Activated naive CD4-positive, alpha-beta T cell treated with Interleukin-2 at 50 U/mL for 16 hours (primary cell): ENCODE data around the gene KCTD7.
"Not testable (repeated sequence)": the region's sequence is repeated elsewhere in the genome, so short reads cannot be mapped to it uniquely, and the experiment has no call there.

Source experiments
- DNase-seq: peaks from one replicate; pipeline ENCODE4 v3.0.0-alpha.2; 2020

KCTD7 gene

DNA sequence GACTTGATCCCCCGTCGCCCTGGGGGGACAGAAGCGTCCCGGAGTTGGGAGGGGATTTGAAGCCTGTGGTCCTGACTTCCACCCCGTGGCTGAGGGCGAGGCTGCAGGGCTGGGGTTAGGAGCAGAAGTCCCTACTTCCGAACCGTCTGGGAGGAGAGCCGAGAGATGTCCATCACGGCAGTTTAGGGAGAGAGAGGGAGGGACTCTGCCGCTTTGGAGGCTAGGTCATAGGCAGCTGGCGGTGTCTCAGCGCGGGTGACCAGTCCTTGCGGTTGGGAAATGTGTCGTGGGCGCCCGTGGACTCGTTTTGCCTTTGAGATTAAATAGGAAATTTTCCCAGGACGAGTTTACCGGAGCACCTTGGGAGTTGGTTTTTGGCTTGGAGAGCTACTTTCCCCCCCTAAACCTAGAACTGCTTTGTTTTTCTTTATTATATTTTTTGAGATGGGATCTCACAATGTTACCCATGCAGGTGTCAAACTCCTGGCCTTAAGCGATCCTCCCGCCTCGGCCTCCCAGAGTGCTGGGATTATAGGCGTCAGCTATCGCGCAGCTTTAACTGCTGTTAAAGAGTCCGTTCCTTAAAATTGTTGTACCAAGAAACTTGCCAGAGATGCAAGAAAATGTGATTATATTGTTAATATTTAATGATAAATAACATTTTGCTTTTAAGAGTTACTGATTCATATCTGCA lies 26.6 kb downstream of the KCTD7 start:
- peak; percentile 8 for DNase-seq

DNA sequence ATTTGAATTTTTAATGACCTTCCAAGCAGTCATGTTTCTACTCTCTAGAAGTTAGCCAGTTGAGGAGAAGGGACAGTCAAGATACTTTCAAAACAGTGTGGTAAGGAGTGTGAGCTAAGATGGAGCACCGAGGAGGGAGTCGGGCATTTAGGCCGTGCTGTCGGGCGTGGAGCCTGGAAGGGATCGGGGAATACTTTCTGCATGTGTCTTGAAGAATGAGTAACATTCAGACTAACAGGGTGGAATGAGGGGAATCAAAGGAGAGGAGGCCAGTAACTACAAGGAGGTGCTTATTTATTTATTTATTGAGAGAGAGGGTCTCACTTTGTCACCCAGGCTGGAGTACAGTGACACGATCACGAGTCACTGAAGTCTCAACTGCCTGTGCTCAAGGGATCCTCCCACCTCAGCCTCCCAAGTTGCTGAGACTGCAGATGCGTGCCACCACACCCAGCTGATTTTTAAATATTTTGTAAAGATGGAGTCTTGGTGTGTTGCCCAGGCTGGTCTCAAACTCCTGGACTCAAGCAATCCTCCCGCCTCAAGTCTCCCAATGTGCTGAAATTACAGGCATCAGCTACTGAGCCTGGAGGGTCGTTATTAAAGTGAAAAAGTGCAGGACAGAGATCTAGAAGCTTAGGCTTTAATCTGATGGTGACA lies 27.3 kb downstream of the KCTD7 start:
- DNase-seq, result not testable (repeated sequence)

DNA sequence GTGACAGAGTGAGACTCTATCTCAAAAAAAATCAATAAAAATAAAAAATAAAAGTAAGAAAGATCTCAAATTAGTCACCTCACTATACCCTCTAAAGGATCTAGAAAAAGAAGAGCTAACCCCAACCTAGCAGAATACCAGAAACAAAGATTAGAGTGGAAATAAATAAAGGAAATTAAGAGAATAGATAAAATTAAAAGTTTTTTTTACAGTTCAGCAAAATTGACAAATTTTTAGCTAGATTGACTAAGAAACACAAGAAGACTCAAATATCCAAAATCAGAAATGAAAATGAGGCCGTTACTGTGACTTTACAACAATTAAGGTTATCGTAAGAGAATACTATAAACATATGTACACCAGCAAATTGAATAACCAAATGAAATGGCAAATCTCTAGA lies 29.1 kb downstream of the KCTD7 start:
- no peak for DNase-seq

DNA sequence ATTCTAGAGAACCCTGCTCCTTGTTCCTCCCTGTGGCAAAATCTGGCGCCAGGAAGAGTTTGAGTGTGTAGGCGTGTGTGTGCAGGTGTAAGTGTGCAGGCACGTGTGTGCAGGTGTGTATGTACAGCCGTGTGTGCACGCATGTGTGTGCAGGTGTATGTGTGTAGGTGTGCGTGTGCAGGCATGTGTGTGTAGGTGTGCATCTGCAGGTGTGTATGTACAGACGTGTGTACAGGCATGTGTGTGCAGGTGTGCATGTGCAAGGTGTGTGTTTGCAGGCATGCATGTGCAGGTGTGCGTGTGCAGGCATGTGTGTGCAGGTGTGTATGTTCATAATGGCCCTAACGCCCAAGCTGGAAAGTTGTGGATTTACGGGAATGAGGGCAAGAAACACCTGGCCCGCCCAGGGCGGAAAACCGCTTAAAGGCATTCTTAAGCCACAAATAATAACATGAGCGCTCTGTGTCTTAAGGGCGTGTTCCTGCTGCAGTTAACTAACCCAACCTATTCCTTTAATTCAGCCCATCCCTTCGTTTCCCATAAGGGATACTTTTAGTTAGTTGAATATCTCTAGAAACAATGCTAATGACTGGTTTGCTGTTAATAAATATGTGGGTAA lies 34.1 kb downstream of the KCTD7 start:
- DNase-seq, result no peak

DNA sequence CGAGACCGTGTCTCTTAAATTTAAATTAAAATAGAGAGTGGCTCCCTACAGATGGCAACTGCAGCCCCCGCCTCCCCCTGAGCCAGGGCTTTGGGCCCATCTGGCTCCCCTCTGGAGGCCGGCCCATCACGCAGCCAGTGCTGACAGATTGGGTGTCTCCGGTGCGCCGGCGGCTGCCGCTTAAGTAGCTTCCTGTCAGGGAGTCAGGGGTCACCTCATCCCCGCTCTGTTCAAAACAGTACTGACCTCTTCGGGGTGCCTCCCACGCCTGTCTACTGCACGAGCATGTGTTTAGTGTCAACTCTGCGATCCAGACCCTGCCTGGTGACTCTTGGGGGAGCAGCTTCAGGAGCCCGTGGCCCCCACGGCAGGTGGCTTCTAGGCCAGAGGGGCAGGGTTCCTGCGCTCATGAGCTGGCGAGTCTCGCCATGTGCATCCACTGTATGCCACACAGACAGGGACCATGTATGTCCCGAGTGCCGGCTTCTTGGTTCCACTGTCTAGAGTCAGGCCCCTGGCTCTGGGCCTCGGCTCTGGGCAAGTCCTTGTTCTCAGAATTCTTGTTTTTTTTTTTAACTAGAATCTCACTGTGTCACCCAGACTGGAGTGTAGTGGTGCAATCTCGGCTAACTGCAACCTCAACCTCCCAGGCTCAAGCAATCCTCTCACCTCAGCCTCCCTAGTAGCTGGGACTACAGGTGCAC lies 36.1 kb downstream of the KCTD7 start:
- DNase-seq, result no peak

DNA sequence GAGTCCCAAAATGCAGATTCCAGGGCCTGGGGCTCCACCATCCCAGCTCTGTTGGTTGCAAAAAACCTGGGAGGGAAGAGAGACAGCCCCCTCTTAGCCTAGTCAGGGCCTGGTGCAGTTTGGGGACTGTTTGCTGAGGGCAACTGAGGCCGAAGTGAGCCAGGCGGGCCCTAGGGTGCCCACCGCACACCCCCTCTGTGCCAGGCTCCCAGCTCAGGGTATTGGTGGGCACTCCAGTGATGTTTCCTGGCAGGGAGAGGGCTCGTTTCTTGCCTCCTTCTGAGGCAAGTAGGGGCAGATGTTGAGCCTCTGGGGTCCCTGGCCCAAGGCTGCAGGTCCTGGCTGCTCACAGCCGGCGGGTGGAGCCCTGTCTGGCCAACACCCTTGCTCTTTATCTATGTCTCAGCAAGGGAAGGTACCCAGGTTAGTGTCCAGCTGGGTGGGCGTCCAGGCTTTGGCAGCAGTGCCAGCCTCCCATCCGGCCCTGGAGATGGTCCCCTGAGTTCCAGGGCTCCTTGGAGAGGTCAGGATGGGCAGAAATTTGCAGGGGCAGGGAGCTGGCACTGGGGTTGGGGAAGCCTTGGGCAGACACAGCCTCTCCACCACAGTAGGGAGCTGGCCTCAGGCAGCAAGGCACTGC lies 37.8 kb downstream of the KCTD7 start:
- DNase-seq, result no peak

DNA sequence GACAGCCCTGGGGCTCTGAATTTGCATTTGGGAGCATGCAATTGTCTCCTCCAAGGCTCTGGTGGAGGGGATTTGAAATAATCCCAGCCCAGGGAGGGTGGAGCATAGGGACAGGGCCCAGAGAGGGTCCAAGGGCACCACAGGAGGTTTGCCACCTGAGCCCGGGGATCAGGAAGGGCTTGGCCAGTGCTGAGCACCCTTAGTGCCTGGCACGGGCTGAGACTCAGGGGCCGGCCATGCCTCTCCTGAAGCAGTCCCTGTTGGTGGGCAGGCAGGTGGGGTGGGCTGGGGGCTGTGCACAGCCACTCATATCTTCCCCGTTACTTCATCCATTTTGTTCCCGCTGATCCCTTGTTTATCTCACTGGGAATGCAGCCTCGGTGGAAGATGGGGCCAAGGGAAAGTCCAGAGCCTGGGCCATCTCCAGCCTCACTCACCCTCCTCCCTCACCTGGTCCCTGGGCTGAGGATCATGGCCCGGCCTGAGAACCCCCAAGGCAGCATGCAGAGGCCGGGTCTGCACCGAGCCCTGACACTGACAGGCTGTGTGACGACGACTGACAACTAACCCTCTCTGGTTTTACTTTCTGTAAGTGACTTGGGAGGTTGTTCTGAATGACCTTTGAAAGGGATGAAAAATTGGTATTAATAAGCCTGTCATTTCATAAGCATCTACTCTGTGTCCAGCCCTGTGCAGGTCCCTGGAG lies 38.5 kb downstream of the KCTD7 start:
- no peak for DNase-seq

DNA sequence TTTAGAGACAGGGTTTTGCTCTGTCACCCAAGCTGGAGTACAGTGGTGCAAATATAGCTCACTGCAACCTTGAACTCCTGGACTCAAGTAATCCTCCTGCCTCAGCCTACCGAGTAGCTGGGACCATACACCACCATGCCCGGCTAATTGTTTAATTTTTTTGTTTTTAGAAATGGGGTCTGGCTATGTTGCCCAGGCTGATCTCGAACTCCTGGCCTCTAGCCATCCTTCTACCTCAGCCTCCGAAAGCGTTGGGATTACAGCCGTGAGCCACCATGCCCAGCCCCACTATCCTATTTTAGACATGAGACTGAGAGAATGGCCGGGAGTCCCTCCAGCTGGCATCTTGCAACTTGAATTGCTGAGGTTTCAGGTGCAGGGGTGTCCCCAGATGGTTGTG lies 39.4 kb downstream of the KCTD7 start:
- no peak for DNase-seq

DNA sequence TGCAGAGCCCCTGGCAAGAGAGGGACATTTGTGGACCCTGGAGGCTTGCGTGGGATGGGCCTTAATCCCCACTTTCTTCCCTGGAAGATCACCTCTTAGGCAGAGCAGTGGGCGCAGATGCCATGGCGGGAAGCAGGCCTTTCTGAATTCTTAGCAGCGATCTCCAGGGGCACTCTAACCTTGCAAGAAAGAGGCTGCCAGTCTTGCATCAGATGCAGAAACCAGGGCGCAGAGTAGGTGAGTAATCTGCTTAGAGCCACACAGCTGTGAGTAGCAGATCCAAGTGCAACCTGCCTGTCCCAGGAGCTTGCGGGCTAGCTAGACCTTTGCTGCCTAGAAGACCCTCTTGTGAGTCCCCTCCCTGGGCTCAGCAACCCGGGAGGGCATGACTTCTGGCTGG lies 40.0 kb downstream of the KCTD7 start:
- no peak for DNase-seq

DNA sequence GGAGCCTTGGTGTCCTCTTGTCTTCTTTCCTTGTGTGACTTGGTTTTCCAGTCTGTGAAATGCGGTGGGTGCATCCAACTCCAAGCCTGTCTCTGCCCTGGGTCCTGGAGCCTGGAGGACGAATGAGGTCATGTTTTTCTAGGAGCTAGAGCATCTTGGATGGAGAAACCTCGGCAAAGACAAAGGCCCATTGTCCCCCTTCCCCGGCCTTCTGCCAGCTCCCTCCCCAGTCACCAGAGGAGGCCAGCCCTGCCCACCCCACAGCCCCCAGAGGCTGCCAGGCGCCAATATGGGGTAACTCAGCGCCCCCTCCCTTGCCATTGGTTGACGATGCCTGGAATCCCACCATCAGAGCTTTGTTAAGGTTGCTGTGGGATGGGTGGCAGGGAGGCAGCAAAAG lies 40.4 kb downstream of the KCTD7 start:
- no peak for DNase-seq

DNA sequence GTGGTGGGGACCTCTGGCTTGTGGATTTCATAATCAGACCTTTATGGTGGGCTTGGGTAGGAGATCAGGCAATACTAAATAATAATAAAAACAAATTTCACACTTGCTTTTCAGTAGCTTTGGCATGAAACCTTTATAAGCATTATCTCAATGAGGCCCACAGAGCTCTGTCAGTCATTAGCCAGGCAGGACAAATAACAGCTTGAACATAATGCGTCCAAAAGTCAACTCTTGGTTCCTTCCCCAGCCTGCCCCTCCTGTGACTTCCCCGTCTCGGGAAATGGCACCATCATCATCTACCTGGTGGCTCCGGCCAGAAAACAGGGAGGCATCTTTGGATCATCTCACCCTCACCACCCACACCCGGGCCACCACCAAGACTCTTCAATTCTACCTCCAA lies 40.8 kb downstream of the KCTD7 start:
- DNase-seq, result no peak

DNA sequence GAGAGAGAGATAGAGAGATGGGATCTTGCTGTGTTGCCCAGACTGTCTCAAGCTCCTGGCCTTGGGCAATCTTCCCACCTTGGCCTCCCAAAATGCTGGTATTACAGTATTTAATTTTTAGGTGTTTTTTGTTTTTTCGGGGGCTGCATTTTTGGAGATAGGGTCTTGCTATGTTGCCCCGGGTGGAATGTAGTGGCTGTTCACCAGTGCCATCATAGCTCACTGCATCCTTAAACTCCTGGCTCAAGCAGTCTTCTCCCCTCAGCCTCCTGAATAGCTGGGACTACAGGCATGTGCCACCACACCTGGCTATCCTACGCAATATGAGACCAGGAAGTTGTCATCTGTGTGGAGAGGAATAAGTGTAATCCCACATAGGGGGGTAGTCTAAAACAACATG lies 42.4 kb downstream of the KCTD7 start:
- no peak for DNase-seq

DNA sequence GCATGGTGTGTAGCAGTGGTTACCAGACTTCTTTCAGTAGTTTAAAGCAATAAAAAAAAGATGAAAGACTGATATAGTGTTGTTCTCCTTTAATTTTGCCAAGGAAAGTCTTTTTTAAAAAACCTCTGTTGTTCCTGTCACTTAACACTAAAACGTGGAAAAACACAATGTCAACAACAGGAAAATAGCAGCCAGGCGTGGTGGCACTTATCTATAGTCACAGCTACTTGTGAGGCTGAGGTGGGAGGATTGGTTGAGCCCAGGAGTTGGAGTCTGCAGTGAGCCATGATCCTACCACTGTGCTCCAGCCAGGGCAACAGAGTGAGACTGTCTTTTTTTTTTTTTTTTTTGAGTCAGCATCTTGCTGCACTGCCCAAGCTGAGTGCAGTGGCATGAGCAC lies 42.8 kb downstream of the KCTD7 start:
- DNase-seq, result not testable (repeated sequence)

DNA sequence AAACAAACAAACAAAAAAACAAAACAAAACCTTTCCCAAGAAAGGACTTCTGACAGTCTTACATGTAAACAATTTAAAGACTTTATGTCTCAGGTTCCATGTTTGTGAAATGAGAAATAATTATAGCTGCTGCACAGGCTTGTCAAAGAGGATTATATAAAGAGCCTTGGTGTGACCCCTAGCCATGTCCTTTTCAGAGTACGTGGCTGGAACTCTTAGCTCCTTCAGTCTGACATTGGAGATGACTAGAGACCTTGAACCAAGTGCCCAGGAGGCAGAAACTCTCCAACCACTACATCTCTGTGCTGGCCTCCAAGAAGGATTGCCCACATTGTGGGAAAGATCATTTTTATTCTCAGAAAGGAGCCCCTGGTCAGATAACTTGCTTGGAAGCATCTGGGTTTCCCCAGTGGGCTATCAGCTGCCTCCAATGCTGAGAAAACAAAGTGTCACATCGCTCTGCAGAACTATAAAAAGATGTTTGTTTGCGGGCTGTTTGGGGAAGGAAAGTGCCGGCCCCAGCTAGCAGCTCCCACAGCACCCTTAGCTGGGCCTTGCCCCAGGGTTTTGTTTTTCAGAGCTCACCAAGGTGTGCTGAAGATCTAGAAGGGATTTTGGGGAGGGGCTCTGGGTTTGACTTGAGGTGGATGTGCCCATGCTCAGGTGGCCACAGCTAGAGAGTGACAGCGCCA lies 43.9 kb downstream of the KCTD7 start:
- DNase-seq, result not testable (repeated sequence)

DNA sequence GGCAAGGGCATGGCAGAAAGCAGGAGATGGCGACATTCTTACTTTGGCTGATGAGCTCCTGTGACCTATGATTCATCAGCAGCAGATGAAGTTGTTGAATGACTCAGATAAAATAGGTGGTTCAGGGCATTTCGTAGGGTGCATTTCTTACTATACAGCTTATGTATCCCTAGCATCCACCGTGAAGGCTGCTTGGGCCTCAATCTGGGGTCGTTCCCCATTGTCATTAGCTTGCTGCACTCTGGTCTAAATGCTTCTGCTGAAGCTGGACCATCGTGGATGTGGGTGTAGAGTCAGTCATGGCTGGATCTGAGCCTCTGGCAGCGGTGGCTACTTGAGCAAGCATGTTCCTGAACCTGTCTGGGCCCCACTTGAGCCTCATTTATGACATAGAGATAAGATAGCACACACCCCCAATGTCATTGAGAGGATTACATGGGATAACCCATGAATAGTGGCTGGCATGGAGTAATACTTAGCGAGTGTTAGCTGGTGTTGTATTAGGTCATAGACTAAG lies 44.5 kb downstream of the KCTD7 start:
- not testable (repeated sequence) for DNase-seq

DNA sequence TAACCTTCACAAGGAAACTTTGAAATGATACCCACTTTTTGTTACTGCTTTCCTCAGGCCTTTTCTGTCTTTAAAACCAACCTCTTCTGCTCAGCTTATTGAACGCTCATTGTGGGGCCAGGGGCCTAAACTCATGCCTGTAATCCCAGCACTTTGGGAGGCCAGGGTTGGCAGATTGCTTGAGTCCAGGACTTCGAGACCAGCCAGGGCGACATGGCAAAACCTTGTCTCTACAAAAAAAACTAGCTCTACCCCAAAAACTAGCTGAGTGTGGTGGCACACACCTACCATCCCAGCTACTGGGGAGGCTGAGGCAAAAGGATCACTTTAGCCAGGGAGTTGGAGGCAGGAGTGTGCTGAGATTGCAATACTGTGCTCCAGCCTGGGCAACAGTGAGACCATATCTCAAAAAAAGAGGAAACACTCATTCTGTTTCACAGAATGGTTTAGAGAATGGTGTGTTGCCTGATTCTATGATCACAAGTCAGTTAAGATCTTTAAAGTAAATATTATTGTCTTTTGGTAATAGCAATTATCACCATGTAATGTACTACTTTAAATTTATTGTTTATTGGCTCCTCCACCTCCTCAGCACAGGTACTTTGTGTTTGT lies 51.1 kb downstream of the KCTD7 start:
- DNase-seq, result no peak

DNA sequence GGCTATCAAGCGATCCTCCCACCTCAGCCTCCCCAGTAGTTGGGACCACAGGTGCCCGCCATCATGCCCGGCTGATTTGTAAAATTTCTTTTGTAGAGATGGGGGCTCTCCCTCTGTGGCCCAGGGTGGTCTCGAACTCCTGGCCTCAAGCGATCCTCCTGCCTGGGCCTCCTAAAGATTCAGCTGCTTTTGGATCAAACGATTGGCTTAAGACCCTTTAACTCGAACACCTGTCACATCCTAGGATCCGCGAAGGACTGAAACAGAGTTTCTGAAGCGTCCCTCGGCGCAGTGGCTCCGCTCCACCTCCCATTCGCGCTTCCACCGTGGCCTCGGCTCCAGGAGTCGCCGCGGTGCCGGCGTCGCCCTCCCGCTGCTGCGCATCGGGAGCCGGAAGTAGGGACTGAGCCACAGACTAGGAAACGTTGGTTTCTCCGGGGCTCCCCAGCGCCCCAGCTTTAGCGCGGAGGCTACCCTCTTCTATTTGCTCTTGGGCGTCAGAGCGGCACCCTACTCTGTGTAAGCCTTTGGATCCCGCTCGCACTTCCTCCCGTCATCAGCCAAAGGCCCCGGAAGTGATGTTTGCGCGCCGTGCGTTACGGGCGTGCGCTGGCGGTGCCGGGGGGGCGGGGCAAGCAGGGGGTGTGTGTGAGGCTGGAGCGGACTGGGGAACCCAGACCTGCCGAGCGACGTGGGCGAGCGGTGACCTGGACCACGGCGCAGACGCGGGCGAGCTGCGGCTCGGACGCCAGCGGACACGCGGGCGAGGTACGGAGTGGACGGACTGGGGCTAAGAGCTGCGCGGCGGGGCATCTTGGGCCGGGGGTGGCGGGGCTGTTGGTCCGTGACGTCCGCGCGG lies 53.0 kb downstream of the KCTD7 start:
- DNase-seq, result peak; percentile 94

DNA sequence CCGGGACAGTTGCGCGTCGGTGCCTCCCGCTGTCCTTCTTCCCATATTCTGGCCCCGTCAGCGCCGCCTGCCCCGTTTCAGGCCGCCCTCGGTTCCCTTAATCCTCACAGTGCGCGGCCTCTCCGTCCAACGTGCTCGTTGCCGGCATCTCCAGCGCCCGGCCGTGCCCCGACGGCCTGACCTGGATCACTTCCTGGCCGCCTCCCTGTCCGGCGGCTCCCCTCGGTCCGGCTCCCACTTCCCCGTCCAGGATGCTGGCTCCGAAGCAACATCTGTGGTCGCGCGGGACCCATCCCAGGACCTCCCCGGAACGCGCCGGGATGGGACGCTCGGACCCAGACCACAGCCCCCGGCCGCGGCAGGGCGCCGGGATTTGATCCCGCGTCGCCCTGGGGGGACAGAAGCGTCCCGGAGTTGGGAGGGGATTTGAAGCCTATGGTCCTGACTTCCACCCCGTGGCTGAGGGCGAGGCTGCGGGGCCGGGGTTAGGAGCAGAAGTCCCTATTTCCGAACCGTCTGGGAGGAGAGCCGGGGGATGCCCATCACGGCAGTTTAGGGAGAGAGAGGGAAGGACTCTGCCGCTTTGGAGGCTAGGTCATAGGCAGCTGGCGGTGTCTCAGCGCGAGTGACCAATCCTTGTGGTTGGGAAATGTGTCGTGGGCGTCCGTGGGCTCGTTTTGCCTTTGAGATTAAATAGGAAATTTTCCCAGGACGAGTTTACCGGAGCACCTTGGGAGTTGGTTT lies 53.8 kb downstream of the KCTD7 start:
- DNase-seq, result no peak

DNA sequence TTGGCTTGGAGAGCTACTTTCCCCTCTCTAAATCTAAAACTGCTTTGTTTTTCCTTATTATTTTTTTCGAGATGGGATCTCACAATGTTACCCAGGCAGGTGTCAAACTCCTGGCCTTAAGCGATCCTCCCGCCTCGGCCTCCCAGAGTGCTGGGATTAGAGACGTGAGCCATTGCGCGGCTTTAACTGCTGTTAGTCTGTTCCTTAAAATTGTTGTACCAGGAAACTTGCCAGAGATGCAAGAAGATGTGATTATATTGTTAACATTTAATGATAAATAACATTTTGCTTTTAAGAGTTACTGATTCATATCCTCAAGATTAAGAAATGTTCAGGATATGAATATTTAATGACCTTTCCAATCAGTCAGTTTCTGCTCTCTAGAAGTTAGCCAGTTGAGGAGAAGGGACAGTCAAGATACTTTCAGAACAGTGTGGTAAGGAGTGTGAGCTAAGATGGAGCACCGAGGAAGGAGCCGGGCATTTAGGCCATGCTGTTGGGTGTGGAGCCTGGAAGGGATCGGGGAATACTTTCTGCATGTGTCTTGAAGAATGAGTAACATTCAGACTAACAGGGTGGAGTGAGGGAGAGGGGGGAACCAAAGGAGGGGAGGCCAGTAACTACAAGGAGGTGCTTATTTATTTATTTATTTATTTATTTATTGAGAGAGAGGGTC lies 54.6 kb downstream of the KCTD7 start:
- not testable (repeated sequence) for DNase-seq
